CD4-positive, alpha-beta T cell treated with Interleukin-17A for 1 hour (primary cell): ENCODE measurements around the gene SFT2D1.

Experiments
- DNase-seq: peaks from one replicate; pipeline ENCODE4 v3.0.0-alpha.2; 2020

Gene SFT2D1

DNA sequence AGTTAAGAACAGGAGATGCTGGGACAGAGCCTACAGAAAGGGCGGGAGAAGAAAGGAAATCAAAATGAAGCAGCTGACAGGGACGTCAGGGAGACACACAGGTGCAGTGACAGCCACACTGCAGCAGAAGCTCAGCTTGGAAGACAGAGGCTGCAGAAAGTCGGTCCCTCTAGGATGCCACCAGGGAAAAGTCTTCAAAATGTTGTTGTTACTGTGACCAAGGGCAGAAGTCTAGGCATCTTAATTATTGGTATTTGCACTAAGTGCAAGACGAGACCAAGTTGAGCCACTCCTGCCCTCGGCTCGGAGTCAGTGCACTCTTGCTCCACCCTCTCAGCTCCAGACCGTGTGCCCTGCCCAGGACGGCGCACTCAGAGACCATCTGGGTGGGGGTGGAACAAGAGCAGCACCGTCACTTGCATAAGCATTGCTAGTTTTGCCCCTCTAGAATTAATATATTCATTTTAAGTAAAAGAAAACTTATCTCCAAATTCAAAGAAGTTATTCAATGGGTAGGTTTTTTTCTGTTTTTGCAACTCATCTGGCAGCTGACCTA lies 36.7 kb downstream of the SFT2D1 start:
- DNase-seq, result no peak

DNA sequence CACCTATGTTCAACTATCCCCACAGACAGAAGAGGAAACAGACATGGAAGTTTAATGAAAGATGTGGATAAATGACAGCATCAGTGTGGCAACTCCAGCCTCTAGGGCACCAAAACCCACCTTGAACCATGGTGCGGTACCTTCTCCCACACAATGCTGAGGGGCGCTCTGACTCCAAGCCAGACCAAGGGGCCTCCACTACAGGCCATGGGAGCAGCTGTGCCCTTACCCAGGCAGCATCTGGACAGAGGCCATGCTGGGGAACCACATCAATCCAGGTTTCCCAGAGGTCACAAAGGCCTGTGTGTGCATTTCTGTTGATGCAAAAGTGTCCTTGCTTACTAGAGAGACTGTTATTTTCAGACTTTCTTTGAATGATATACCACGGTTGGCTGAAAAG lies 38.2 kb downstream of the SFT2D1 start:
- no peak for DNase-seq

GRCh38 chr6:166301611-166302529 lies 40.5 kb downstream of the SFT2D1 start:
- no peak for DNase-seq

- no peak for DNase-seq
Observed at GRCh38 chr6:166300357-166300987, 41.9 kb downstream of the SFT2D1 start.

- DNase-seq, result no peak
Observed at GRCh38 chr6:166297606-166298005, 44.7 kb downstream of the SFT2D1 start.

DNA sequence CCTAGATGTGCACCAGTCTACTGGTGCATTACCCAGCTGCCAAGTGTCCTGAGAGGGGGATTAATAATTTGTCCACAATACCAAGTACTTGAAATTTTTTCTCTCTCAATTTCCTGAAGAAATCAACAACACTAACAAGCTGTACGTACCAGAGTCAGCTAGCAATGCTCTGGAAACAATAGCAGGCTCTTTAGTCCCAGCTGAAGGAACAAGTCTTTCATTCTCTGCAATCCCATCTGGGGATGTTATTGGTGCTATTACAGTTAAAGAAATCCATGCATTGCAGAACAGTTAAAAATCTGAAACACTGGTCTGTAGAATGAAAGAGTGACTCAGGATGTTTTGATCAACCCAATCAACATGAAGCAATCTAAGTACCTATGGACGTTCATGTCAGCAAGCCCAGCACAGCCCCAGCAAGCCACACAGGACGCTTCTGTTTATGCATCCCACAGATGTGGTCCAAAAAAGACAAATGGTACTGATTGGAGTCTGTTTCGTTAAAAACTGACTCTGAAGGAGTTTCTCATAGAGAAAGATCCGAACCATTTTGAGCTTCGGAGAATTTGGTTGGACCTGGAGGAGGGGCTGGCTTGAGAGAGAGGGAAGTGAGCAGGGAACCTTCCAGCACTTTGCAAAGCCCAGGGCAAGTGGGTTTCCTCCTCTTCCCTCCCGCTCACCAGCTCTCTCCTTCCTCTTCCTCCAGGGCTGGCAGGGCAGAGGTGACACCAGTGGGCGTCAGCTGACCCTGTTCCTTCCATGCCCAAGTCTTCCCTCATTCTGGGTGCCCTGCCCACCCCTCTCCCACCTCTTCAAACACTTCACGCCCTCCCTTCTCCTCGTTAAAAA lies 46.1 kb downstream of the SFT2D1 start:
- no peak for DNase-seq

GRCh38 chr6:166293731-166294584 lies 48.4 kb downstream of the SFT2D1 start:
- no peak for DNase-seq

DNA sequence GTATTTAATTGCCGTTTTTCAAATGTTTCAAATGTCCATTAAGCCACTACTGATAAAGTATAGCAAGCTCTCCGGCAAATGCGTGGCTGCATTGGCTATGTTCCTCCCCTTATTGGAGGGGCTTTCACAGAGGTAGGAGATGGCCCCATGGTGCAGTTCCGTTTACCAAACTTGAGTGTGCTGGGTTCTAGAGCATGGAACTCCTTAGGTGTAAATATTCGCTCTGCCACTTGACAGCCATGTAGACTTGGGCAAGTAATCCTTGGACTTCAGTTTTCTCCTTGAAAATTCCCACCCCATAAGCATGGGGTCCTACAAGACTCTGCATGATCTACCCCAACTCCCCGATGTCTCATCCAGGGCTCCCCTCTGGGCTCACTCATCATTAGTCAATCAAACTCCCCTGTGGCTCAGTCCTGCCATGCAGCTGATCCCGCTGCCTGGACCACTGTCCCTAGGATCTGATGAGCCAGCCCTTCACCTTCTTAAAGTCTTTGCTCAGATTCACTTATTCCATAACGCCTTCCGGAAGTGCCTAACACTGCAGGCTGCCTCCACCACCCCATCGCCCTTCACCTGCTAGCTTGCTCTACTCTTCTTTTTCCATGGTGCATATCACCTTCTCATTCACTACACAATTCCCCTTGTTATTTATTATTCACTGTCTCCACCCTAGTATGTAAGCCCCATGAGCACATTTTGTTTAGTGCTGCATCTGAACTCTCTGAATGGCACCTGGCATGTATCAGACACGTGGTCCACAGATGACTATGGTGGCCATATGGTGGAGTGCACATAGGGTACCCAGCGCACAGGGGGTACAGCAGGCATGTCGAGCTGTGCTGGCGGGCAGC lies 52.9 kb downstream of the SFT2D1 start:
- no peak for DNase-seq

- DNase-seq, result no peak
Observed at GRCh38 chr6:166286839-166287271, 55.5 kb downstream of the SFT2D1 start.

DNA sequence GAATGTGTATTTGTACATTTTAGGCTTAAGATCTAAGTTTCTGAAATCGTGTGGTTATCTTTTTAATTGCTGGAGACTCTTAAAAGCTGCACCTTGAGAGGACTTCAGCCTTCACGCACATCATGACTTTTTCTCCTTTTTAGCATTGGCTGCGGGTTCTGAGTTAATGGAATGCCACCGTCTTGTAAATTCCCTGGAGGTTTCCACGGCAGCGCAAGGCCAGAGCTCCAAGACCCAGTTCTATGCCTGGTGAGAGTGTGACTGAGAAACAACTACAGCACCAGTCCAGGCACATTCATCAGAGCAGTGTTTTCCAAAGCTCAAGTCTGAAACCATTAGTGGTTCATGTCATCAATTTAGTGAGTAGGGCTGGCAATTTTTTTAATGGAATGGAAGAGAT lies 57.1 kb downstream of the SFT2D1 start:
- DNase-seq, result no peak

GRCh38 chr6:166284640-166285039 lies 57.7 kb downstream of the SFT2D1 start:
- DNase-seq, result no peak

DNA sequence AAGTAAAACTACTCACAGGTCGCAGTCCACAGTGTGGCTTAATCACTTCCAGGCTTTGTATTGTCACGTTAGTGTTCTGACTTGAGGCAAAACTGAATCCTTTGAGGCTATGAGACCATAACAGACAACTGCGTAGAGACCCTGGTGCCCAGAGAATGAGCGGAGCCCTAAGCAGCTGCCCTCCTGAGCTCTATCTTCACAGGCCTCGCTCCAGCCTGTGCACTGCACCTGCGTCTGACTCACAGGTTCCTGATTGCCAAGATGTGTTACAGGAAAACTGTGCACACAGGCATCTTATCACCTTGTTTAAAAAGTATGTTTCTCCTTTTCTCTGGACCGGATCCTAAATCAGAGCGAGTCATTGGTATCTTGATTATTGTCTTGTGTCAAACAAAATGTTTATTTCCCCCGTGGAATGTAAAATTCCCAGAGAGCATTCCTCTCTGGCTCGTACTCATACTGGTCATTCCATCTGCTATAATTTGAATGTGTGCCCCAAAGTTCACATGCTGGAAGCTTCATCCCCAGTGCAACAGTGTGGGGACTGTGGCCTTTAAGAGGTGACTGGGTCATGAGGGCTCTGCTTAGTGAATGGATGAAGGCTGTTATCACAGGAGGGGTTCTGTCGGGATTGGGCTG lies 59.8 kb downstream of the SFT2D1 start:
- DNase-seq, result no peak

DNA sequence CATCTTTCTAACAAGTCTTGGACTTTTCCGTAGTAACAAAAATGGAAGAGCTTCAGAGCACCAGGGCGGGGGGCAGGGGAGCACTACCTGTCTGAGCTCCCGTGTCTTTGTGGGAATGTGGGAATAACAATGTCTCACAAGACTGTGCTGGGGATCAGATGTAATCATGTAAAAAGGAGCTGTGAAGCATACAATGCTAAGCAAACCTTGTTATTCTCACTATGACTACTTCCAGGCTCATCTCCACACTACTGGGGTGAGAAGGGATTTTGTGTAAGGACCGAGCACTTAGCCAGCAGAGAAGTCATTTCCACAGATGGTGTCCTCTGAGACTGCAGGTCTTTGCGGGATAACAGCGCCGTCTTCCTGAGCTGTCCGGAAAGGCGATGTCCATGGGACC lies 61.2 kb downstream of the SFT2D1 start:
- no peak for DNase-seq

GRCh38 chr6:166279393-166279679 lies 63.0 kb downstream of the SFT2D1 start:
- no peak for DNase-seq

DNA sequence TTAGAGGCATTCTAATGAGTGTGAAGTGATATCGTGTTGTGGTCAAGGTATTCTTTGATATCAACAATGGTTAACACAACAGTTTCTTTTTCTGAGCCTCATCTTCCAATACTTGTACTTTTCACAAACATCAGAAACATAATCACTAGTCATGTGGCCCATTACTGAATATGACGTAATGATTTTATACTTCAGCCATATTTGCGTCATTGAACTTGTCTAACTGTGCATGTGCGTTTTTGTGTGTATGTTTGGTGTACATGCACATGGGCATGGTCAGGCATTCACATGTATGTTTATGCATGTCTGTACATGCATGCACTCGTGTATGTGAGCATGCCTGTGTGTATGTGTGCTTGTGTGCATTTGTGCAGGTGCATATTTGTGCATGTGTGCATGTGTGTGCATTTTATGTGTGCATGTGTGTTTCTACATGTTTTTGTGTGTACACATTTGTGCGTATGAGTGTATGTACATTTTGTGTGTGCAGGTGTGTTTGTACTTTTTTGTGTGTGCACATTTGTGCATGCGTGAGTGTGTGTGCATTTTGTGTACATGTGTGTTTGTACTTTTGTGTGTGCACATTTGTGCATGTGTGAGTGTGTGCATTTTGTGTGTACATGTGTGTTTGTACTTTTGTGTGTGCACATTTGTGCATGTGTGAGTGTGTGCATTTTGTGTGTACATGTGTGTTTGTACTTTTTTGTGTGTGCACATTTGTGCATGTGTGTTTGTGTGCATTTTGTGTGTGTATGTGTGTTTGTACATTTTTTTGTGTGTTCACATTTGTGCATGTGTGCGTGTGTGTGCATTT lies 63.6 kb downstream of the SFT2D1 start:
- DNase-seq, result no peak

DNA sequence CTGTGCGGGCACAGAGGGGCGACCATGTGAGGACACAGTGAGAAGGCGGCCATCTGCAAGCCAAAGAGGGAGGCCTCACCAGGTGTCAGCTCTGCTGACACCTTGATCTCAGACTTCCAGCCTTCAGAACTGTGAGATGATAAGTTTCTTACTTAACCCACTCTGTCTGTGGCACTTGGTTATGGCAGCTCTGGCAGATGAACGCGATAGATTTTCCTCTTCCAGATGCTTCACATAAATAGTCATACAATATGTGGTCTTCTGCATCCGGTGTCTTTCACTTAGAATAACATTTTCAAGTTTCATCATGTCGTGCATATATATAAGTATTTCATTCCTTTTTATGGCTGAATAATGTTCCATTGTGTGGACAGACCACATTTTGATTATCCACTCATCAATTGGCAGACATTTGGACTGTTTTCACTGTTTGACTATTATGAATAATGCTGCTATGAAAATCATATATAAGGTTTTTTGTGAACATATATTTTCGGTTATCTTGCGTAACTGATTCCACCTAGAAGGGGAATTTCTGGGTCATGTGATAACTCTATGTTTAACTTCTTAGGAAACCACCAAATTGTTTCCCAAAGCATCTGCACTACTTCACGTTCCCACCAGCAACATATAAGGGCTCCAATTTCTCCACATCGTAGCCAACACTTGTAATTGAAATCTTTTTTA lies 64.3 kb downstream of the SFT2D1 start:
- no peak for DNase-seq

- no peak for DNase-seq
Observed at GRCh38 chr6:166277018-166277417, 65.3 kb downstream of the SFT2D1 start.

- DNase-seq, result peak; percentile 76
Observed at GRCh38 chr6:166275714-166276166, 66.6 kb downstream of the SFT2D1 start.

DNA sequence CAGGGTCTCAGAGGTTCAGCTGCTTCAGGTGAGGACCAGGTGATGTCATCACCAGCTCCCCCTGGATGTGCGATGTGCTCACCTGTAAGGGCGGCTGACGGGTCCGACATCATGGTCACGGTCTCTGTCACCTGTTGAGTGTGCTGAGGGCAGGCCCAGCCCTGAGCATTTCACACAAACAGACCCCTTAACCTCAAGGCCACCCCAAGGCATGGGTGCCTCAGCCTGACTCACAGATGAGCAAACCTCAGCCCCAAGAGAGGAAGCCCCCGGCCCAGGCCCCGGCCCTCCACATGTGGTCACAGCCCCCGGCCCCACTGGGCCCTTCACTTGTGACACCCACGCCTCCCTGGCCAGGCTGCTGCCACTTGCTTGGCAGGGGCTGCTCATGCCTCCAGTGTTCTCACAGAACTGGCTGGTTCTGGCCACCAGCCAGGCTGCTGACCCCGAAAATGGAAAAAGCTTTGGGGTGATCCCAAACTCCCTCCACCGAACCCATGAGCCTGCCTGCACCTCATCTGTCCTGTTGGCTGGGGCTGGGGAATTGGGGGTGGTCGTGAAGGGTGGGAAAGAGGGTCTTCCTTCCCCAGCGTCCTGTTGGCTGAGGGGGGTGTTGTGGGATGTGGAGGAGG lies 67.5 kb downstream of the SFT2D1 start:
- DNase-seq, result no peak
